Measurements from ENCODE around the gene DHX9.

DNA sequence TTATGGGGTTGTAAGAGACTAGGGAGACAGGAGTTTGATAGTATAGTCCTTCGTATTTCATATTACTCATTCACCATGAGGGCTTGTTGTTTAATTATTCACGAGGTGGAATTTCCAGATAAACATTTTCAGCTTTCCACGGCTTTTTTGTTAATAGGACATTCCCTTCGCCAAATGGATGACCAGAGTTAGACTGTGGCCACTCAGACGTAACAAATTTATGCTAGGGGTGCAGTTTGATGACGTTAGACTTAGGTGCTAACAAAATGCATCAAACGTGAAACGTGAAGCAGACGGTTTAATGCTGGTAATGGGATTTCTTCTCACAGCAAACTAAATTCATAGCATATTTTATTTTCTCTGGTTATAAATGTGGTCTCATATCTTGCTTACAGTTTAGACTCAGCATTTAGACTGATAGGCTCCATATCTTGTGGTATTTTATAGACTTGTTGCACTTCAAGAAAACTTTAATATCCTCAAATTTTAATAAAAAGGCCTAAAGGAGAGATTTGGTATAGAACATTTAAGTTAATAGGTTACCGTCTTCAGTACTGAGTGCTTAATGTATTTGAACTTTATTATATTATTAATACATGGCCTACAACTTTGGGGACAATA, 2.3 kb downstream of the DHX9 start:
- TF ChIP-seq, protein P1, sequence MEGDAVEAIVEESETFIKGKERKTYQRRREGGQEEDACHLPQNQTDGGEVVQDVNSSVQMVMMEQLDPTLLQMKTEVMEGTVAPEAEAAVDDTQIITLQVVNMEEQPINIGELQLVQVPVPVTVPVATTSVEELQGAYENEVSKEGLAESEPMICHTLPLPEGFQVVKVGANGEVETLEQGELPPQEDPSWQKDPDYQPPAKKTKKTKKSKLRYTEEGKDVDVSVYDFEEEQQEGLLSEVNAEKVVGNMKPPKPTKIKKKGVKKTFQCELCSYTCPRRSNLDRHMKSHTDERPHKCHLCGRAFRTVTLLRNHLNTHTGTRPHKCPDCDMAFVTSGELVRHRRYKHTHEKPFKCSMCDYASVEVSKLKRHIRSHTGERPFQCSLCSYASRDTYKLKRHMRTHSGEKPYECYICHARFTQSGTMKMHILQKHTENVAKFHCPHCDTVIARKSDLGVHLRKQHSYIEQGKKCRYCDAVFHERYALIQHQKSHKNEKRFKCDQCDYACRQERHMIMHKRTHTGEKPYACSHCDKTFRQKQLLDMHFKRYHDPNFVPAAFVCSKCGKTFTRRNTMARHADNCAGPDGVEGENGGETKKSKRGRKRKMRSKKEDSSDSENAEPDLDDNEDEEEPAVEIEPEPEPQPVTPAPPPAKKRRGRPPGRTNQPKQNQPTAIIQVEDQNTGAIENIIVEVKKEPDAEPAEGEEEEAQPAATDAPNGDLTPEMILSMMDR (IDR thresholded peaks at IDR 0.05; ENCODE audit: insufficient read depth, low read depth, low read length) = no peak
- no peak for TF ChIP-seq EZH2 (IDR thresholded peaks at IDR 0.05; ENCODE audit: insufficient read depth, low read length)
